GM23338 (cell line): Measurements from ENCODE around the gene TBX6. TPM values are rescaled to one million over a fixed set of nuclear protein-coding genes. Genes with fewer than 3 reads are reported as not detected.

Experiments
- ATAC-seq: fragments of 200-7000 bp; cut with Tn5 transposase; 3 replicates; pipeline ENCODE4 v1.9.1; 2020
- DNase-seq: peaks from one replicate; pipeline ENCODE4 v3.0.0-alpha.2; 2015; ENCODE audit warnings: low spot score
- H2AFZ ChIP-seq: fragments of 200-600 bp; sonication (generic); 2 replicates; pipeline ENCODE4 v1.8.0; 2016; ENCODE audit warnings: antibody characterized with exemption, mild to moderate bottlenecking, moderate library complexity
- H3F3A ChIP-seq: fragments of 200-600 bp; sonication (generic); replicated peaks from 2 replicates; pipeline ENCODE4 v1.8.0; 2017; ENCODE audit warnings: antibody characterized with exemption, mixed run types, low read depth
- H3K27ac ChIP-seq: fragments of 200-600 bp; sonication (generic); 2 replicates; pipeline ENCODE4 v1.6.1; 2016; ENCODE audit warnings: low read depth
- H3K27me3 ChIP-seq: fragments of 200-600 bp; sonication (generic); 2 replicates; pipeline ENCODE4 v1.8.0; 2016; ENCODE audit warnings: mild to moderate bottlenecking, mixed run types, moderate library complexity; ENCODE audit not compliant: insufficient read depth
- H3K36me3 ChIP-seq: fragments of 200-600 bp; sonication (generic); 2 replicates; pipeline ENCODE4 v1.8.0; 2016; ENCODE audit warnings: mild to moderate bottlenecking; ENCODE audit not compliant: insufficient read depth
- H3K4me1 ChIP-seq: fragments of 200-600 bp; sonication (generic); 2 replicates; pipeline ENCODE4 v1.8.0; 2016; ENCODE audit warnings: mild to moderate bottlenecking, moderate library complexity; ENCODE audit not compliant: insufficient read depth
- H3K4me2 ChIP-seq: fragments of 200-600 bp; sonication (generic); 2 replicates; pipeline ENCODE4 v1.7.1; 2017; ENCODE audit warnings: mixed run types
- H3K4me3 ChIP-seq: fragments of 200-600 bp; sonication (generic); 2 replicates; pipeline ENCODE4 v1.6.1; 2016; ENCODE audit warnings: mixed run types
- H3K79me2 ChIP-seq: fragments of 200-600 bp; sonication (generic); replicated peaks from 2 replicates; pipeline ENCODE4 v1.8.0; 2017; ENCODE audit warnings: mild to moderate bottlenecking; ENCODE audit not compliant: insufficient read depth
- H3K9me2 ChIP-seq: fragments of 200-600 bp; sonication (generic); 2 replicates; pipeline ENCODE4 v1.8.0; 2017; ENCODE audit not compliant: insufficient read depth
- H4K20me1 ChIP-seq: fragments of 200-600 bp; sonication (generic); replicated peaks from 2 replicates; pipeline ENCODE4 v1.8.0; 2017; ENCODE audit warnings: mild to moderate bottlenecking; ENCODE audit not compliant: insufficient read depth
- H3K27ac Mint-ChIP-seq: 2 replicates; pipeline ENCODE4 v1.8.0; 2020; ENCODE audit warnings: inconsistent platforms, mild to moderate bottlenecking, moderate library complexity, mixed read lengths
- H3K27me3 Mint-ChIP-seq: 3 replicates; pipeline ENCODE4 v1.8.0; 2022; ENCODE audit warnings: low read depth, mild to moderate bottlenecking, moderate library complexity, mixed read lengths, inconsistent platforms; ENCODE audit not compliant: insufficient read depth, poor library complexity
- H3K36me3 Mint-ChIP-seq: 3 replicates; pipeline ENCODE4 v1.8.0; 2021; ENCODE audit warnings: low read depth, mild to moderate bottlenecking, inconsistent platforms, moderate library complexity, mixed read lengths
- H3K4me1 Mint-ChIP-seq: 3 replicates; pipeline ENCODE4 v1.8.0; 2020; ENCODE audit warnings: mild to moderate bottlenecking, inconsistent platforms, mixed read lengths
- H3K4me3 Mint-ChIP-seq: 3 replicates; pipeline ENCODE4 v1.8.0; 2021; ENCODE audit warnings: moderate library complexity, mild to moderate bottlenecking, inconsistent platforms, mixed read lengths
- H3K9me3 Mint-ChIP-seq: 3 replicates; pipeline ENCODE4 v1.8.0; 2020; ENCODE audit warnings: moderate library complexity, mild to moderate bottlenecking, inconsistent platforms, mixed read lengths
- CTCF ChIP-seq, 2 experiments: fragments of 200-600 bp in 1 of 2; sonication (generic) in 1 of 2; conservative IDR thresholded peaks; 2 replicates each; pipeline versions ENCODE4 v1.5.1 to v1.6.1; 2016 to 2017; ENCODE audit warnings: antibody characterized with exemption in 2 of 2, low read depth in 2 of 2, mild to moderate bottlenecking in 2 of 2, moderate library complexity in 1 of 2
- EZH2phosphoT487 ChIP-seq: fragments of 200-600 bp; sonication (generic); IDR thresholded peaks from one replicate; pipeline ENCODE4 v1.8.1; 2018; ENCODE audit warnings: antibody characterized with exemption; ENCODE audit not compliant: unreplicated experiment
- JUNB ChIP-seq: IDR thresholded peaks from one replicate; pipeline ENCODE4 v1.6.1; 2016; ENCODE audit warnings: antibody characterized with exemption; ENCODE audit not compliant: unreplicated experiment
- NANOG ChIP-seq: IDR thresholded peaks from 2 replicates; pipeline ENCODE4 v1.6.1; 2016; ENCODE audit warnings: antibody characterized with exemption, borderline replicate concordance
- ZNF114 ChIP-seq: fragments of 250-450 bp; sonication (Bioruptor Pico); IDR thresholded peaks from 2 replicates; pipeline ENCODE4 v1.5.0; 2020; ENCODE audit warnings: mild to moderate bottlenecking, moderate library complexity
- ZNF331 ChIP-seq: fragments of 250-450 bp; sonication (Bioruptor Pico); IDR thresholded peaks from 2 replicates; pipeline ENCODE4 v1.5.0; 2020; ENCODE audit warnings: low read depth, mild to moderate bottlenecking, moderate library complexity
- ZNF462 ChIP-seq: fragments of 250-450 bp; sonication (Bioruptor Pico); IDR thresholded peaks from 2 replicates; pipeline ENCODE4 v1.5.0; 2020; ENCODE audit warnings: mild to moderate bottlenecking, moderate library complexity
- polyA plus RNA-seq: library from polyadenylated mRNA; unstranded; fragments of >200 nt; fragmentation: Nextera tagmentation; extraction: Ambion mirVana; gene quantifications from 2 replicates; pipeline ENCODE4 v1.2.1, GENCODE V29; 2016
- total RNA-seq: library from RNA; depleted of rRNA; stranded (reverse); fragments of >200 nt; shearing (Covaris generic); gene quantifications from 2 replicates; pipeline ENCODE4 v1.2.3, GENCODE V29; 2014

TBX6 gene
- total and polyA plus RNA-seq, 2 experiments from 2014 or later, result 1.1 to 2.4 TPM

GRCh38 chr16:30088237-30088831, 3.4 kb downstream of the TBX6 start (continued):
- no peak for TF ChIP-seq CTCF (conservative IDR thresholded peaks at IDR 0.05; ENCODE audit: low read depth in 2 of 2)
- no peak for TF ChIP-seq NANOG
- no peak for TF ChIP-seq JUNB

- DNase-seq (no peak), ATAC-seq (no peak)
- Histone ChIP-seq H3K27me3 (0 out of 2 replicates have a peak, but pooled peaks cover 3% of the 10 kb centered on the region), H3K4me2 (no peak overlapping the region), H3K36me3 (no peaks in the 10 kb centered on the region; the same call in 1 of the 2 replicates), H3K4me3 (no peak overlapping the region), H3K9me2 (no peaks in the 10 kb centered on the region), H4K20me1 (no peaks in the 10 kb centered on the region; the same call in 1 of the 2 replicates), H3K4me1 (peaks cover 6% of the 10 kb centered on the region; the same call in 1 of the 2 replicates), H3F3A (peaks cover 10% of the 10 kb centered on the region), H3K79me2 (no peaks in the 10 kb centered on the region), H2AFZ (no peak overlapping the region), H3K27ac (no peak overlapping the region)
- H3K27me3 Mint-ChIP-seq, result peaks cover 17% of the 10 kb centered on the region
- no peaks in the 10 kb centered on the region; the same call in 2 of the 3 replicates for H3K9me3 Mint-ChIP-seq
- TF ChIP-seq CTCF (conservative IDR thresholded peaks at IDR 0.05; ENCODE audit: low read depth in 2 of 2), result no peak
- no peak for TF ChIP-seq EZH2phosphoT487
- no peak for TF ChIP-seq NANOG
- TF ChIP-seq ZNF462 (CRISPR knock-in tag), result no peak
- no peak for TF ChIP-seq JUNB
- TF ChIP-seq ZNF114 (CRISPR knock-in tag), result no peak
- no peak for TF ChIP-seq ZNF331 (CRISPR knock-in tag)
- peaks cover 36% of the 10 kb centered on the region for H3K36me3 Mint-ChIP-seq
- H3K4me1 Mint-ChIP-seq, result peaks cover 8% of the 10 kb centered on the region; the same call in 2 of the 3 replicates
- no peak overlapping the region; the same call in 2 of the 3 replicates for H3K4me3 Mint-ChIP-seq
- H3K27ac Mint-ChIP-seq, result no peak overlapping the region
Measured at GRCh38 chr16:30087181-30087898, 4.4 kb downstream of the TBX6 start.
